Glutamatergic neuron (in vitro differentiated cells): ENCODE data around the gene KIFBP. TPM values are rescaled to one million over a fixed set of nuclear protein-coding genes. Genes with fewer than 3 reads are reported as not detected.

Source experiments
- DNase-seq: peaks from one replicate; pipeline ENCODE4 v3.0.0; 2022
- H3K27ac Mint-ChIP-seq: one replicate; pipeline ENCODE4 v1.8.0; 2020; ENCODE audit warnings: mild to moderate bottlenecking, mixed read lengths, inconsistent platforms; ENCODE audit not compliant: unreplicated experiment
- H3K27me3 Mint-ChIP-seq: one replicate; pipeline ENCODE4 v1.8.0; 2020; ENCODE audit warnings: mild to moderate bottlenecking, moderate library complexity, mixed read lengths, inconsistent platforms; ENCODE audit not compliant: unreplicated experiment
- H3K36me3 Mint-ChIP-seq: one replicate; pipeline ENCODE4 v1.8.0; 2020; ENCODE audit warnings: mild to moderate bottlenecking, mixed read lengths, inconsistent platforms; ENCODE audit not compliant: unreplicated experiment
- H3K4me1 Mint-ChIP-seq: one replicate; pipeline ENCODE4 v1.8.0; 2020; ENCODE audit warnings: mild to moderate bottlenecking, low read depth, mixed read lengths, inconsistent platforms; ENCODE audit not compliant: unreplicated experiment
- H3K4me3 Mint-ChIP-seq: one replicate; pipeline ENCODE4 v1.8.0; 2020; ENCODE audit warnings: mild to moderate bottlenecking, mixed read lengths, inconsistent platforms; ENCODE audit not compliant: unreplicated experiment
- H3K9me3 Mint-ChIP-seq: one replicate; pipeline ENCODE4 v1.8.0; 2020; ENCODE audit warnings: mild to moderate bottlenecking, moderate library complexity, mixed read lengths, inconsistent platforms; ENCODE audit not compliant: unreplicated experiment
- CTCF ChIP-seq: fragments of 200-600 bp; sonication (generic); IDR thresholded peaks from one replicate; pipeline ENCODE4 v1.5.0; 2021; ENCODE audit not compliant: partially characterized antibody, unreplicated experiment
- total RNA-seq: library from RNA; stranded (reverse); fragmentation: NEBNext Ultra II Directional; extraction: Animal tissue kit (Norgen Biotek cat#: 25700); gene quantifications from one replicate; pipeline ENCODE4 v1.2.1, GENCODE V29; 2021; ENCODE audit not compliant: unreplicated experiment

Gene KIFBP
- total RNA-seq, 1 donor from 2014 or later: 45.3 TPM

GRCh38 chr10:69061305-69062161, 72.9 kb downstream of the KIFBP start:
- no peak overlapping the region for H3K27ac Mint-ChIP-seq
- no peak overlapping the region for H3K4me3 Mint-ChIP-seq
- H3K27me3 Mint-ChIP-seq: no peaks in the 10 kb centered on the region

DNA sequence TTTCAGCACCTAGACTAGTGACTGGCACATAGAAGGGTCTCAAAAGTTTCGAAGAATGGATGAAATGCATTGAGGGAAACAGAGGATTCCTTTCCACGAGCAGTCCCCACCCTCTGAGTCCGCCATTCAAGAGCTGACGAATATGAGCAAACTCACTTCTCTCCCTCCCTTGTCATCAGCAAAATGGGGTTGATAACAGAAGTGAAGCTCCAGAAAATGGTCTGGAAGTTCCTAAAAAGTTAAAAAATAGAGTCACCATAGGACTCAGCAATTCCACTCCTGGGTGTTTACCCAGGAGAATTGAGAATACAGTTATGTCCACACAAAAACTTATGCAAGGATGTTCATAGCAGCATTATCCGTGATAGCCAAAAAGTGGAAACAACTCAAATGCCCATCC, 74.3 kb downstream of the KIFBP start:
- no peak overlapping the region for H3K4me3 Mint-ChIP-seq
- H3K27ac Mint-ChIP-seq: no peak overlapping the region
- TF ChIP-seq CTCF: no peak
- no peaks in the 10 kb centered on the region for H3K36me3 Mint-ChIP-seq
- DNase-seq: no peak
- H3K27me3 Mint-ChIP-seq: no peaks in the 10 kb centered on the region
- no peaks in the 10 kb centered on the region for H3K4me1 Mint-ChIP-seq
- H3K9me3 Mint-ChIP-seq: no peaks in the 10 kb centered on the region

More at GRCh38 chr10:69061305-69062161, 72.9 kb downstream of the KIFBP start:
- no peak for DNase-seq
- TF ChIP-seq CTCF: no peak
- Mint-ChIP-seq H3K4me1 (no peaks in the 10 kb centered on the region), H3K9me3 (no peaks in the 10 kb centered on the region), H3K36me3 (no peaks in the 10 kb centered on the region)

DNA sequence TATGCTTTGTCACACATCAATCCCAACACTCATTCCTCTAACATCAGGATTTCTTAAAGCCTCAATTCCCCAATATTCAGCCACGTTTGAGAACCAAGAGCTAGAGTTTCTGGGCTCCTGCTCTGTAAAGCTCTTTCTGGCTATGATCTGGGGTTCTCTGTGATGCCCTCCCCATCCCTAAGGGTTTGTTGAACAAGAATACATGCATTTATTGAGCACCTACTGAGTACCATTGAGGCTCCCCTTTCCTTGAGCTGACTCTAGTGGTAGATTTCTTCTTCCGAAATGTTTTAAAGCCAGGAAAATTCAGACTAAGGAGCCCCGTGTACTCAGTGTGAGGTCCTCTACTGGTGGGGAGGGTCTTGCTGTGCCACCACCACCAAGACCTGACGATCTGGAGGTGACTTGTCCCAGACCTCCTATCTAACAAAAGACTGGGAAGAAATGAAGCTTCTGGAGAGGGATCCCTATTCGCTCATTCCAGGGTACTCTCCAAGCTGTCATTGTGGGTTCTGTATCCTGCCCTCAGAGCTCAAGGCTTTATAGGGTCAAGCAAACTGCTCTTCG, 76.2 kb downstream of the KIFBP start:
- Mint-ChIP-seq H3K4me1 (no peaks in the 10 kb centered on the region), H3K9me3 (no peaks in the 10 kb centered on the region), H3K4me3 (no peak overlapping the region), H3K36me3 (no peaks in the 10 kb centered on the region), H3K27me3 (peaks cover 2% of the 10 kb centered on the region), H3K27ac (no peak overlapping the region)
- DNase-seq: no peak
- no peak for TF ChIP-seq CTCF

GRCh38 chr10:69065406-69066361, 77.1 kb downstream of the KIFBP start:
- Mint-ChIP-seq H3K4me1 (no peaks in the 10 kb centered on the region), H3K9me3 (peaks cover 2% of the 10 kb centered on the region), H3K27me3 (peaks cover 2% of the 10 kb centered on the region), H3K36me3 (no peaks in the 10 kb centered on the region), H3K27ac (no peak overlapping the region), H3K4me3 (no peak overlapping the region)
- TF ChIP-seq CTCF: no peak
- DNase-seq: no peak

Other genes starting within 250 kb of the KIFBP start
- 0.47 TPM for gene STOX1, start 161.3 kb upstream of the KIFBP start, total RNA-seq
- gene DDX50, start 87.5 kb upstream of the KIFBP start, total RNA-seq: 31.6 TPM
- 39.9 TPM for gene DDX21, start 32.6 kb upstream of the KIFBP start, total RNA-seq
- gene SRGN, start 99.3 kb downstream of the KIFBP start, total RNA-seq: not detected
- gene VPS26A, start 135.4 kb downstream of the KIFBP start, total RNA-seq: 55.8 TPM
- gene SUPV3L1, start 191.4 kb downstream of the KIFBP start, total RNA-seq: 45.0 TPM
- gene HKDC1, start 231.5 kb downstream of the KIFBP start, total RNA-seq: not detected